Measurements from ENCODE around the gene COL4A6. TPM values are rescaled to one million over a fixed set of nuclear protein-coding genes. Genes with fewer than 3 reads are reported as not detected.
"Not testable (repeated sequence)": the region's sequence is repeated elsewhere in the genome, so short reads cannot be mapped to it uniquely, and the experiment has no call there.

COL4A6 gene
- total RNA-seq, 1 donor from 2014 or later, result not detected

GRCh38 chrX:108396188-108396891, 41.9 kb downstream of the COL4A6 start:
- Mint-ChIP-seq H3K27ac (no peak overlapping the region), H3K9me3 (no peaks in the 10 kb centered on the region), H3K27me3 (ENCODE audit: low read depth) (no peaks in the 10 kb centered on the region), H3K4me3 (ENCODE audit: low read depth) (no peak overlapping the region), H3K4me1 (ENCODE audit: low read depth) (no peaks in the 10 kb centered on the region), H3K36me3 (ENCODE audit: low read depth) (no peaks in the 10 kb centered on the region)
- DNase-seq (ENCODE audit: low spot score), result no peak
- intact Hi-C loops (cut with micrococcal nuclease), result no loop called here

DNA sequence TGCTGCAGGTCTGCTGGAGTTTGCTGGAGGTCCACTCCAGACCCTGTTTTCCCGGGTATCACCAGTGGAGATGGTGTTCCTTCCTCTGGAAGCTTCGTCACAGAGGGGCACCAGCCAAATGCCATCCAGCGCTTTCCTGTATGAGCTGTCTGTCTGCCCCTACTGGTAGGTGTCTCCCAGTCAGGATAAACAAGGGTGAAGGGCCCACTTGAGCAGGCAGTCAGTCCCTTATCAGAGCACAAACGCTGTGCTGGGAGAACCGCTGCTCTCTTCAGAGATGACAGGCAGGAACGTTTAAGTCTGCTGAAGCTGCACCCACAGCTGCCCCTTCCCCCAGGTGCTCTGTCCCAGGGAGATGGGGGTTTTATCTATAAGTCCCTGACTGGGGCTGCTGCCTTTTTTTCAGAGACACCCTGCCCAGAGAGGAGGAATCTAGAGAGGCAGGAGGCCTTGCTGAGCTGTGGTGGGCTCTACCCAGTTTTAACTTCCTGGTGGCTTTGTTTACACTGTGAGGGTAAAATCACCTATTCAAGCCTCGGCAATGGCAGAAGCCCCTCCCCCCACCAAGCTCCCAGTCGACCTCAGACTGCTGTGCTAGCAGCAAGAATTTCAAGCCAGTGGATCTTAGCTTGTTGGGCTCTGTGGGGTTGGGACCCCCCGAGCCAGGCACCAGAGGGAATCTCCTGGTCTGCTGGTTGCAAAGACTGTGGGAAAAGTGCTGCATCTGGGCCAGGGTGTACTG, 47.1 kb downstream of the COL4A6 start:
- H3K27ac Mint-ChIP-seq; H3K9me3 Mint-ChIP-seq; H3K27me3 Mint-ChIP-seq (ENCODE audit: low read depth); intact Hi-C loops (cut with micrococcal nuclease); H3K36me3 Mint-ChIP-seq (ENCODE audit: low read depth); H3K4me3 Mint-ChIP-seq (ENCODE audit: low read depth); DNase-seq (ENCODE audit: low spot score); H3K4me1 Mint-ChIP-seq (ENCODE audit: low read depth): not testable (repeated sequence)

GRCh38 chrX:108384783-108385182, 53.4 kb downstream of the COL4A6 start:
- intact Hi-C loops (cut with micrococcal nuclease), result no loop called here
- Mint-ChIP-seq H3K27me3 (ENCODE audit: low read depth) (no peaks in the 10 kb centered on the region), H3K27ac (no peak overlapping the region), H3K36me3 (ENCODE audit: low read depth) (no peaks in the 10 kb centered on the region), H3K9me3 (no peaks in the 10 kb centered on the region), H3K4me1 (ENCODE audit: low read depth) (no peaks in the 10 kb centered on the region), H3K4me3 (ENCODE audit: low read depth) (no peak overlapping the region)
- no peak for DNase-seq (ENCODE audit: low spot score)

DNA sequence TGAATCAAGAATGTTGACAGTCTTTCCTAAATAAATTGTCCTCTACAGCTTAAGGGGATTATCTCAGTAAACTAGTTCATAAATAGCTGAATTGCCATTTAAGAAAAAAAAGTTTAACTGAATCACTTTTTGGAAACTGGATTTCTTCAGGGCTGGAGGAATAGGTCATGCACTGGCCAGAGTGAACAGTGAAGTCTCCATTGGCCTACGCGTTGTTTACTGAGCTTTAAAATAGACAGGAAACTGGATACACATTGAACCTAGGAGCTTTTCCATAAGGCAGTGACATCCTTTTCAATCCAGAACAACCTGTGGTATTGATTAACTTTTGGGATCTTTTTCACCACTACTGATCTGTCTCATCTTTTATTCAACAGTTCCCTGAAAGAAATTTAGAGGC, 58.0 kb downstream of the COL4A6 start:
- no peaks in the 10 kb centered on the region for H3K27me3 Mint-ChIP-seq (ENCODE audit: low read depth)
- no peak overlapping the region for H3K27ac Mint-ChIP-seq
- no peak for DNase-seq (ENCODE audit: low spot score)
- H3K36me3 Mint-ChIP-seq (ENCODE audit: low read depth), result no peaks in the 10 kb centered on the region
- H3K9me3 Mint-ChIP-seq, result no peaks in the 10 kb centered on the region
- intact Hi-C loops (cut with micrococcal nuclease), result no loop called here
- no peaks in the 10 kb centered on the region for H3K4me1 Mint-ChIP-seq (ENCODE audit: low read depth)
- H3K4me3 Mint-ChIP-seq (ENCODE audit: low read depth), result no peak overlapping the region

GRCh38 chrX:108376821-108377220, 61.4 kb downstream of the COL4A6 start:
- H3K9me3 Mint-ChIP-seq; H3K4me3 Mint-ChIP-seq (ENCODE audit: low read depth); H3K4me1 Mint-ChIP-seq (ENCODE audit: low read depth); DNase-seq (ENCODE audit: low spot score); H3K27me3 Mint-ChIP-seq (ENCODE audit: low read depth); intact Hi-C loops (cut with micrococcal nuclease); H3K27ac Mint-ChIP-seq; H3K36me3 Mint-ChIP-seq (ENCODE audit: low read depth): not testable (repeated sequence)

DNA sequence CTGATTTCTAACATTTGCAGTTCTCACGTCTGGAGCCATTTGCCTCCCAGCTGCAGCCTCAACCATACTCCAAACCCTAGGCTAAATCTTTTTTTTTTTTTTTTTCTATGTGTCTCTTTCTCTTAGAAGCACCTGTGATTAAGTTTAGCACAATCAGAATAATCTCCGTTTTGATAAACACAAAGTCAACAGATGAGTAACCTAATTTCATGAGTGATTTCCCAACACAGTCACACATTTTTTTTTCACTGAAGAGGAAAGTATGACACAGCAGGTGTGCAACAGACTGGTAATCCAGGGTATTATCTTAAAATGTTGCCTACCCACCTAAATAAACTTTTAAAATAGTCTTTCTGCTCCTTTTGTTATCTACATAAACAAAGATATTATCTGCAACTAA, 62.6 kb downstream of the COL4A6 start:
- H3K36me3 Mint-ChIP-seq (ENCODE audit: low read depth); H3K9me3 Mint-ChIP-seq; H3K27ac Mint-ChIP-seq; H3K4me1 Mint-ChIP-seq (ENCODE audit: low read depth); H3K4me3 Mint-ChIP-seq (ENCODE audit: low read depth); DNase-seq (ENCODE audit: low spot score); intact Hi-C loops (cut with micrococcal nuclease); H3K27me3 Mint-ChIP-seq (ENCODE audit: low read depth): not testable (repeated sequence)

- no peaks in the 10 kb centered on the region for H3K36me3 Mint-ChIP-seq (ENCODE audit: low read depth)
- H3K9me3 Mint-ChIP-seq, result no peaks in the 10 kb centered on the region
- intact Hi-C loops (cut with micrococcal nuclease), result no loop called here
- H3K27me3 Mint-ChIP-seq (ENCODE audit: low read depth), result no peaks in the 10 kb centered on the region
- no peaks in the 10 kb centered on the region for H3K4me1 Mint-ChIP-seq (ENCODE audit: low read depth)
- H3K4me3 Mint-ChIP-seq (ENCODE audit: low read depth), result no peak overlapping the region
- no peak for DNase-seq (ENCODE audit: low spot score)
- H3K27ac Mint-ChIP-seq, result no peak overlapping the region
Measured at GRCh38 chrX:108366644-108367406, 71.4 kb downstream of the COL4A6 start.

DNA sequence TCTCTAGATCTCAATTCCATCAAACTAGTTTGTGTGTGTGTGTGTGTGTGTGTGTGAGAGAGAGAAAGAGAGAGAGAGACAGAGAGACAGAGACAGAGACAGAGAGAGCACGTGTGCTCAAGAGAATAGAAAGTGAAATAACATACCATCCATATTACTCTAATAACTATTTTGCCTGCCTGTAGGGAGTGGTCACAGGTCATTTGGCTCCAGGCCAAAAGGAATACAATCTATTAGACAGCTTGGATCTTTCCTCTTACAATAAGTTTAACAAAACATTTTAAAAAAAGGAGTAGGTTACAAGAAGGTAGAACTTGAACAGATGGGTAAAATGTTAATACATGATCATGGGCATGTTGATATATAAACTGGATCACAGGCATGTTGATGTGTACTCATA, 76.2 kb downstream of the COL4A6 start:
- no peaks in the 10 kb centered on the region for H3K36me3 Mint-ChIP-seq (ENCODE audit: low read depth)
- no peak overlapping the region for H3K4me3 Mint-ChIP-seq (ENCODE audit: low read depth)
- no peaks in the 10 kb centered on the region for H3K9me3 Mint-ChIP-seq
- no peak for DNase-seq (ENCODE audit: low spot score)
- no peaks in the 10 kb centered on the region for H3K27me3 Mint-ChIP-seq (ENCODE audit: low read depth)
- no peaks in the 10 kb centered on the region for H3K4me1 Mint-ChIP-seq (ENCODE audit: low read depth)
- intact Hi-C loops (cut with micrococcal nuclease), result no loop called here
- no peak overlapping the region for H3K27ac Mint-ChIP-seq

- intact Hi-C loops (cut with micrococcal nuclease), result no loop called here
- H3K27me3 Mint-ChIP-seq (ENCODE audit: low read depth), result no peaks in the 10 kb centered on the region
- no peak for DNase-seq (ENCODE audit: low spot score)
- H3K4me1 Mint-ChIP-seq (ENCODE audit: low read depth), result no peaks in the 10 kb centered on the region
- no peaks in the 10 kb centered on the region for H3K9me3 Mint-ChIP-seq
- no peaks in the 10 kb centered on the region for H3K36me3 Mint-ChIP-seq (ENCODE audit: low read depth)
- H3K4me3 Mint-ChIP-seq (ENCODE audit: low read depth), result no peak overlapping the region
- H3K27ac Mint-ChIP-seq, result no peak overlapping the region
Measured at GRCh38 chrX:108361316-108361715, 76.9 kb downstream of the COL4A6 start.

DNA sequence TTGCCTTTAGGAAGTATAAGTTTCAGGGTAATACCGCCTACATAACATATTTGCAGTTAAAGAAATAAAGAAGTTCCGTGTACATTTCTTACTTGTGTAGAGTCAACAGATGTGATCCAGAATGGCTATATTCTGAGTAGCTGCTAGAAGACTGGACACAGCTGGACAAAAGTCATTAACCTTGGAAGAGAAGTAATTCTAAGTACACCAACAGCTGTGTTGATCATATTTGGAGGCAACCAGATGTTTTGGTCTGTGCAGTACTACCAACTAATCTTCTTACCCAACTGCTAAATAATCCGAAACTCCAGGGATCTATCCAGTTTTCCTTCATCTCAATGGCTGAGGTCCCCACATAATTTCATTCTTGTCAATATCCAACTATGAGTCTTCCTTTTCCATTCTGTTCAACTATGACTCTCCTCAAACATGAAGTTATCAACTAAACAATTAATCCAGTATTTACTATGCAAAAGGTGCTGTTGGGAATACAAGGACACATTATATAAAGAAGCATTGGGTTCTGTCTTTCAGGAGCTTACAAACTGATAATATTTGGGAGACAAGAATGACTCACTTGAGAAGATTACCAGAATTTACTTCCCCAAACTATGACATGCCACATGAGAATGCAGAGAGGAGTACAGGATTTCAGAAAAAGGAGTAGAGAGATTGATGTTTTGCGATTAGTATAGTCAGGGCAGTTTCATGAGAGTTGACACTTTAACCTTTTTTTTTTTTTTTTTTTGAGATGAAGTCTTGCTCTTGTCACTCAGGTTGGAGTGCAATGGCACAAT, 78.2 kb downstream of the COL4A6 start:
- H3K27ac Mint-ChIP-seq, result no peak overlapping the region

DNA sequence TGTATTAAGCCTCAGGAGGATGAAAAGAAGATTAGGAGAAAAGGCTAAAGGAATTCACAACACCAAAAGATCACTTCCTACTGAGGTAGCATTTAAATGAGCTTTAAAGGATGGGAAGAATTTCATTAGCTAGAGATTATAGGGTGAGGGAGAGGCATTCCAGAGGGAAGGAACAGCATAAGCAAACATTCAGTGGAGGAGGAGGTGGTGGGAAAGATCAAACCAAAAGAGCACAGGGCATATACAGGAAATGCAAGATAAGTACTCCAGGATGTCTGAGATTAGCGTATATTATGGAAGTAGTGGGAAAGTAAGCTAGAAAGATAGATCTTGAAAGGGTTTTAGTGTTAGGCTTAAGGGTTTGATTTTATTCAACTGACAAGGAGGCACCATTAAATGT, 84.8 kb downstream of the COL4A6 start:
- no peaks in the 10 kb centered on the region for H3K27me3 Mint-ChIP-seq (ENCODE audit: low read depth)
- no peak overlapping the region for H3K27ac Mint-ChIP-seq
- DNase-seq (ENCODE audit: low spot score), result no peak
- H3K36me3 Mint-ChIP-seq (ENCODE audit: low read depth), result no peaks in the 10 kb centered on the region
- H3K9me3 Mint-ChIP-seq, result no peaks in the 10 kb centered on the region
- intact Hi-C loops (cut with micrococcal nuclease), result no loop called here
- no peak overlapping the region for H3K4me3 Mint-ChIP-seq (ENCODE audit: low read depth)
- no peaks in the 10 kb centered on the region for H3K4me1 Mint-ChIP-seq (ENCODE audit: low read depth)

More for the DNA sequence above, 78.2 kb downstream of the COL4A6 start:
- H3K36me3 Mint-ChIP-seq (ENCODE audit: low read depth), result no peaks in the 10 kb centered on the region
- DNase-seq (ENCODE audit: low spot score), result no peak
- intact Hi-C loops (cut with micrococcal nuclease), result no loop called here
- H3K4me3 Mint-ChIP-seq (ENCODE audit: low read depth), result no peak overlapping the region
- no peaks in the 10 kb centered on the region for H3K27me3 Mint-ChIP-seq (ENCODE audit: low read depth)
- no peaks in the 10 kb centered on the region for H3K9me3 Mint-ChIP-seq
- no peaks in the 10 kb centered on the region for H3K4me1 Mint-ChIP-seq (ENCODE audit: low read depth)

DNA sequence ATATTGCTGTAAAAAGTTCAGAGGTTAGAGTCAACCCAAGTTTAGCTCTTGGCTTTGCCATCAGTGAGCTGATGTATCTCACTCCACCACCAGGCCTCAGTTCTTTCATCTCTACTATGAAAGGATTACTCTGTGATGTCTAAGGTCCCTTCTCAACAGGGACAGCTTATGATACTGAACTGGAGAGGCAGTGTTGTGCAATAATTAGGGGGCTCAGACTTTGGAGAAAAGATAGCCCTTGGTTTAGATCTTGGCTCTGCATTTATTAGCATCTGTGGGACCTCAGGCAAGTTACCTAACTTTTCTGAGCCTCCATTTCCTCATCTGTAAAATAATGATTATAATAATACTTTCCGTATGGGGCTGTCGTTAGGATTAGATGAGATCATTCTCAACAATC, 89.0 kb downstream of the COL4A6 start:
- intact Hi-C loops (cut with micrococcal nuclease), result no loop called here
- no peak overlapping the region for H3K4me3 Mint-ChIP-seq (ENCODE audit: low read depth)
- H3K27ac Mint-ChIP-seq, result no peak overlapping the region
- no peaks in the 10 kb centered on the region for H3K9me3 Mint-ChIP-seq
- no peaks in the 10 kb centered on the region for H3K36me3 Mint-ChIP-seq (ENCODE audit: low read depth)
- H3K27me3 Mint-ChIP-seq (ENCODE audit: low read depth), result no peaks in the 10 kb centered on the region
- DNase-seq (ENCODE audit: low spot score), result no peak
- H3K4me1 Mint-ChIP-seq (ENCODE audit: low read depth), result no peaks in the 10 kb centered on the region

Measured in activated T-helper 2 cell treated with anti-CD3 and anti-CD28 coated beads, Interferon-gamma antibody, Interleukin-2, Interleukin-4, amounts not matched to agents 10 μg/mL and 5 μg/mL and 100 μg/mL, durations not matched to agents 14 hours and 24 hours and 36 hours (primary cell).